Breast epithelium (tissue), 4 donors: ENCODE data around the gene RAMACL. TPM values are rescaled to one million over a fixed set of nuclear protein-coding genes. Genes with fewer than 3 reads are reported as not detected.

Experiments used
- DNase-seq, 2 donors: peaks; one replicate each; pipeline ENCODE4 v3.0.0-alpha.2; 2019; ENCODE audit warnings: low spot score in 2 of 2
- H3K27ac ChIP-seq, 2 donors: fragments of 200-600 bp; sonication (generic) in 1 of 2; one replicate each; pipeline ENCODE4 v1.5.1; 2016 to 2019; ENCODE audit warnings: mild to moderate bottlenecking in 1 of 2
- H3K27me3 ChIP-seq, 2 donors: fragments of 200-600 bp; sonication (generic) in 1 of 2; one replicate each; pipeline versions ENCODE4 v1.5.1 to v1.6.0; 2017 to 2019; ENCODE audit warnings: control low read depth in 1 of 2, mild to moderate bottlenecking in 1 of 2
- H3K36me3 ChIP-seq: fragments of 200-600 bp; one replicate; pipeline ENCODE4 v1.5.1; 2019
- H3K4me1 ChIP-seq, 2 donors: fragments of 200-600 bp; sonication (generic); one replicate each; pipeline ENCODE4 v1.5.1; 2016 to 2019; ENCODE audit warnings: control low read depth in 1 of 2
- H3K4me3 ChIP-seq, 3 donors: fragments of 200-600 bp; sonication (generic); 1 replicate in 2 of 3; 2 replicates in 1 of 3; pipeline ENCODE4 v1.5.1; 2016 to 2019; ENCODE audit warnings: mild to moderate bottlenecking in 3 of 3, moderate library complexity in 2 of 3
- H3K9me3 ChIP-seq, 2 donors: fragments of 200-600 bp; sonication (generic) in 1 of 2; one replicate each; pipeline ENCODE4 v1.5.1; 2016 to 2019; ENCODE audit warnings: control low read depth in 1 of 2
- CTCF ChIP-seq, 3 donors: fragments of 450-650 bp; IDR thresholded peaks; one replicate each; pipeline ENCODE4 v1.5.1; 2016 to 2017; ENCODE audit warnings: antibody characterized with exemption in 3 of 3, mild to moderate bottlenecking in 3 of 3, moderate library complexity in 3 of 3
- POLR2A ChIP-seq: fragments of 450-650 bp; IDR thresholded peaks from one replicate; pipeline ENCODE4 v1.6.1; 2016; ENCODE audit warnings: antibody characterized with exemption, mild to moderate bottlenecking, moderate library complexity
- POLR2AphosphoS5 ChIP-seq, 3 donors: sonication (generic); formaldehyde crosslinking; IDR thresholded peaks; one replicate each; pipeline ENCODE4 v1.6.1; 2017; ENCODE audit warnings: antibody characterized with exemption in 3 of 3
- intact Hi-C: fragments of 100-400 bp; cut with DNase I; formaldehyde crosslinking; loops from one replicate; pipeline ENCODE4 v1.15.1; 2023; ENCODE audit warnings: low total_unique reads
- total RNA-seq, 3 donors: library from RNA; depleted of rRNA; stranded (reverse); fragments of >200 nt; gene quantifications; one replicate each; pipeline ENCODE4 v1.1.0, GENCODE V29; 2016

Gene RAMACL
- total RNA-seq, 3 donors from 2014 or later = 2.5 to 13.4 (median 2.6) TPM

- Histone ChIP-seq H3K4me1 (no peaks in the 10 kb centered on the region), H3K36me3 (no peaks in the 10 kb centered on the region), H3K4me3 (no peak overlapping the region), H3K9me3 (peaks cover 6 to 12% of the 10 kb centered on the region in 2 donors), H3K27me3 (no peaks in the 10 kb centered on the region), H3K27ac (no peak overlapping the region)
- TF ChIP-seq POLR2AphosphoS5 (IDR thresholded peaks at IDR 0.05) (no peak), CTCF (IDR thresholded peaks at IDR 0.05) (no peak), POLR2A (no peak)
- intact Hi-C loops = no loop called here
- no peak for DNase-seq
These were observed 13.9 kb downstream of the RAMACL start for GRCh38 chr6:166572370-166573261.

- H3K27ac ChIP-seq = no peak overlapping the region
- no peak for DNase-seq
- no peaks in the 10 kb centered on the region for H3K36me3 ChIP-seq
- H3K9me3 ChIP-seq = peaks cover 0 to 3% of the 10 kb centered on the region in 2 donors
- intact Hi-C loops = no loop called here
- H3K4me1 ChIP-seq = no peaks in the 10 kb centered on the region
- no peaks in the 10 kb centered on the region for H3K27me3 ChIP-seq
- TF ChIP-seq POLR2AphosphoS5 (IDR thresholded peaks at IDR 0.05) (no peak), POLR2A (no peak), CTCF (IDR thresholded peaks at IDR 0.05) (no peak)
- H3K4me3 ChIP-seq = no peak overlapping the region
These were observed 15.4 kb downstream of the RAMACL start for GRCh38 chr6:166570929-166571713.

- H3K4me3 ChIP-seq = no peak overlapping the region
- H3K27ac ChIP-seq = no peak overlapping the region
- H3K36me3 ChIP-seq = no peaks in the 10 kb centered on the region
- TF ChIP-seq CTCF (IDR thresholded peaks at IDR 0.05) (no peak), POLR2A (no peak), POLR2AphosphoS5 (IDR thresholded peaks at IDR 0.05) (no peak)
- no peaks in the 10 kb centered on the region for H3K9me3 ChIP-seq
- no peaks in the 10 kb centered on the region for H3K27me3 ChIP-seq
- no peak for DNase-seq
- intact Hi-C loops = no loop called here
- H3K4me1 ChIP-seq = no peaks in the 10 kb centered on the region
These were observed 17.3 kb downstream of the RAMACL start for GRCh38 chr6:166569206-166569605.

- H3K4me1 ChIP-seq = no peaks in the 10 kb centered on the region
- no peaks in the 10 kb centered on the region for H3K27me3 ChIP-seq
- no peaks in the 10 kb centered on the region for H3K36me3 ChIP-seq
- TF ChIP-seq POLR2AphosphoS5 (IDR thresholded peaks at IDR 0.05) = no peak
- no peak for TF ChIP-seq POLR2A
- no peak for TF ChIP-seq CTCF (IDR thresholded peaks at IDR 0.05)
- no peak overlapping the region for H3K4me3 ChIP-seq
- H3K27ac ChIP-seq = no peak overlapping the region
- DNase-seq = no peak
- intact Hi-C loops = no loop called here
- H3K9me3 ChIP-seq = no peaks in the 10 kb centered on the region
These were observed 18.7 kb downstream of the RAMACL start for GRCh38 chr6:166567813-166568212.

- no peaks in the 10 kb centered on the region for H3K9me3 ChIP-seq
- no peaks in the 10 kb centered on the region for H3K36me3 ChIP-seq
- H3K27ac ChIP-seq = no peak overlapping the region
- DNase-seq = no peak
- H3K27me3 ChIP-seq = no peaks in the 10 kb centered on the region
- H3K4me3 ChIP-seq = no peak overlapping the region
- no peaks in the 10 kb centered on the region for H3K4me1 ChIP-seq
- TF ChIP-seq CTCF (IDR thresholded peaks at IDR 0.05) (no peak), POLR2AphosphoS5 (IDR thresholded peaks at IDR 0.05) (peak in 1 of 3 donors; percentile 11)
- intact Hi-C loops = no loop called here
These were observed 19.4 kb downstream of the RAMACL start for GRCh38 chr6:166567107-166567506.
